ENCODE data around the gene CLEC20A. TPM values are rescaled to one million over a fixed set of nuclear protein-coding genes. Genes with fewer than 3 reads are reported as not detected.

Gene CLEC20A
- total and polyA plus RNA-seq, 9 of the 15 experiments (the other 6 are each of a cell fraction or from before 2014, with no cell fraction given), result not detected

DNA sequence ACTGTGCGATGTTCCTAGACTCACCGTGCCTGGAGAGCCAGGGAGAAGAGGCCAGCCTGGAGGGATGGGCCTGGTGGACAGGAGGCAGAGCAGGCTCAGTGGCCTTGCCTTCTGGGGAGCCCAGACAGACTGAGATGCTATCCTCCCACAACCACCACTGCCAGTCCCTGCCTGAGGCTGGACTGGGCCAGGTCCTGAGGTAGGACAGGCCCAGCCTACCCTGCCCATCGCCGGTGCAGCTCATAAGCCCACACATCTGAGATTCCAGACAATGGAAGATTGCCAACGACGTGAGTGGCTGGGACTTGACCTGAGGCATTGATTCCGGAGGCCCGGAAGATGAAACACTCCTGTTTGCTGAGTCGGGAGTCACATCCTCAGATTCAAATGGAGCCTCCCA, 5.8 kb downstream of the CLEC20A start:
- ATAC-seq, result no peak
- 0% methylated on average over 9 of the region's 9 CpGs for WGBS (ENCODE audit: insufficient coverage, low coverage, missing lambda C conversion rate)
- no peak for FAIRE-seq
- intact Hi-C loops (cut with micrococcal nuclease) (no loop called here), in situ Hi-C loops (cut with MboI) (no loop called here)
- Histone ChIP-seq H3K4me3 (no peak overlapping the region), H3K9ac (ENCODE audit: insufficient read depth in 1 of 2, low read depth in 2 of 2, low read length in 2 of 2) (no peak overlapping the region), H3K9me1 (ENCODE audit: control insufficient read depth, insufficient read depth, low read length) (no peaks in the 10 kb centered on the region), H3K27ac (ENCODE audit: extremely low read depth, low read depth, low read length) (no peak overlapping the region), H3K4me2 (ENCODE audit: insufficient read depth, low read length) (no peak overlapping the region), H2AFZ (ENCODE audit: low read depth, low read length) (no peak overlapping the region), H3K36me3 (ENCODE audit: control insufficient read depth, insufficient read depth, low read length) (no peaks in the 10 kb centered on the region), H3K4me1 (replicated peaks in 1 of 2; ENCODE audit: control insufficient read depth in 2 of 2, insufficient read depth in 2 of 2, low read length in 2 of 2) (no peaks in the 10 kb centered on the region; a peak in 1 of 5 replicates), H3K79me2 (ENCODE audit: control insufficient read depth, insufficient read depth, low read length) (no peaks in the 10 kb centered on the region), H3K9me3 (replicated peaks; ENCODE audit: control insufficient read depth, insufficient read depth, low read depth, low read length) (no peaks in the 10 kb centered on the region), H3K27me3 (ENCODE audit: control insufficient read depth in 2 of 2, insufficient read depth in 2 of 2, low read length in 2 of 2) (peaks cover 33 to 77% of the 10 kb centered on the region in 2 experiments; a peak in 4 of 5 replicates), H4K20me1 (replicated peaks; ENCODE audit: control insufficient read depth, insufficient read depth, low read length) (no peaks in the 10 kb centered on the region)
- no peak for DNase-seq (ENCODE audit: extremely low read depth in 1 of 4, low spot score in 3 of 4)
- no TSS peak for BruUV-seq (replicated peaks)
- POLR2A ChIA-PET, result no interaction called here
- CTCF ChIA-PET (ENCODE audit: low intra/inter-chr PET ratio), result no interaction called here
- TF ChIP-seq ZNF324 (CRISPR knock-in tag; IDR thresholded peaks at IDR 0.05) (no peak), RFX5 (IDR thresholded peaks at IDR 0.05; ENCODE audit: low read depth, low read length) (no peak), HDAC2 (IDR thresholded peaks at IDR 0.05) (no peak), NEUROD1 (IDR thresholded peaks at IDR 0.05; ENCODE audit: borderline replicate concordance, low read depth, low read length, partially characterized antibody) (no peak), NR2C2 (CRISPR knock-in tag; IDR thresholded peaks at IDR 0.05) (no peak), NR2C2 (tag; IDR thresholded peaks at IDR 0.05) (no peak), ZBTB7A (IDR thresholded peaks at IDR 0.05; ENCODE audit: borderline replicate concordance, control insufficient read depth, low read depth, low read length) (no peak), ZNF316 (IDR thresholded peaks at IDR 0.05) (no peak), MED1 (CRISPR knock-in tag; IDR thresholded peaks at IDR 0.05; ENCODE audit: borderline replicate concordance) (no peak), HSF4 (CRISPR knock-in tag; IDR thresholded peaks at IDR 0.05; ENCODE audit: borderline replicate concordance) (no peak)
- TF ChIP-seq, protein P1, sequence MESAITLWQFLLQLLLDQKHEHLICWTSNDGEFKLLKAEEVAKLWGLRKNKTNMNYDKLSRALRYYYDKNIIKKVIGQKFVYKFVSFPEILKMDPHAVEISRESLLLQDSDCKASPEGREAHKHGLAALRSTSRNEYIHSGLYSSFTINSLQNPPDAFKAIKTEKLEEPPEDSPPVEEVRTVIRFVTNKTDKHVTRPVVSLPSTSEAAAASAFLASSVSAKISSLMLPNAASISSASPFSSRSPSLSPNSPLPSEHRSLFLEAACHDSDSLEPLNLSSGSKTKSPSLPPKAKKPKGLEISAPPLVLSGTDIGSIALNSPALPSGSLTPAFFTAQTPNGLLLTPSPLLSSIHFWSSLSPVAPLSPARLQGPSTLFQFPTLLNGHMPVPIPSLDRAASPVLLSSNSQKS (CRISPR knock-in tag; IDR thresholded peaks at IDR 0.05), result no peak
- TF ChIP-seq, protein P2, sequence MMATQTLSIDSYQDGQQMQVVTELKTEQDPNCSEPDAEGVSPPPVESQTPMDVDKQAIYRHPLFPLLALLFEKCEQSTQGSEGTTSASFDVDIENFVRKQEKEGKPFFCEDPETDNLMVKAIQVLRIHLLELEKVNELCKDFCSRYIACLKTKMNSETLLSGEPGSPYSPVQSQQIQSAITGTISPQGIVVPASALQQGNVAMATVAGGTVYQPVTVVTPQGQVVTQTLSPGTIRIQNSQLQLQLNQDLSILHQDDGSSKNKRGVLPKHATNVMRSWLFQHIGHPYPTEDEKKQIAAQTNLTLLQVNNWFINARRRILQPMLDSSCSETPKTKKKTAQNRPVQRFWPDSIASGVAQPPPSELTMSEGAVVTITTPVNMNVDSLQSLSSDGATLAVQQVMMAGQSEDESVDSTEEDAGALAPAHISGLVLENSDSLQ (IDR thresholded peaks at IDR 0.05), result no peak
- TF ChIP-seq, protein P3, sequence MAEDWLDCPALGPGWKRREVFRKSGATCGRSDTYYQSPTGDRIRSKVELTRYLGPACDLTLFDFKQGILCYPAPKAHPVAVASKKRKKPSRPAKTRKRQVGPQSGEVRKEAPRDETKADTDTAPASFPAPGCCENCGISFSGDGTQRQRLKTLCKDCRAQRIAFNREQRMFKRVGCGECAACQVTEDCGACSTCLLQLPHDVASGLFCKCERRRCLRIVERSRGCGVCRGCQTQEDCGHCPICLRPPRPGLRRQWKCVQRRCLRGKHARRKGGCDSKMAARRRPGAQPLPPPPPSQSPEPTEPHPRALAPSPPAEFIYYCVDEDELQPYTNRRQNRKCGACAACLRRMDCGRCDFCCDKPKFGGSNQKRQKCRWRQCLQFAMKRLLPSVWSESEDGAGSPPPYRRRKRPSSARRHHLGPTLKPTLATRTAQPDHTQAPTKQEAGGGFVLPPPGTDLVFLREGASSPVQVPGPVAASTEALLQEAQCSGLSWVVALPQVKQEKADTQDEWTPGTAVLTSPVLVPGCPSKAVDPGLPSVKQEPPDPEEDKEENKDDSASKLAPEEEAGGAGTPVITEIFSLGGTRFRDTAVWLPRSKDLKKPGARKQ (CRISPR knock-in tag; IDR thresholded peaks at IDR 0.05), result no peak

All from K562 (cell line).